ENCODE measurements around the gene AKAP8.

Gene AKAP8

GRCh38 chr19:15317392-15318071 is 62.1 kb downstream of the AKAP8 start:
- no peak overlapping the region for H3K4me3 ChIP-seq (IDR thresholded peaks at IDR 0.05; ENCODE audit: insufficient read depth, low read depth, low read length)

GRCh38 chr19:15316498-15316897 is 63.1 kb downstream of the AKAP8 start:
- H3K79me2 ChIP-seq (ENCODE audit: insufficient read depth, low read depth) = peaks cover 100% of the 10 kb centered on the region
- no peaks in the 10 kb centered on the region for H3K36me3 ChIP-seq (ENCODE audit: insufficient read depth)
- TF ChIP-seq, protein P1, sequence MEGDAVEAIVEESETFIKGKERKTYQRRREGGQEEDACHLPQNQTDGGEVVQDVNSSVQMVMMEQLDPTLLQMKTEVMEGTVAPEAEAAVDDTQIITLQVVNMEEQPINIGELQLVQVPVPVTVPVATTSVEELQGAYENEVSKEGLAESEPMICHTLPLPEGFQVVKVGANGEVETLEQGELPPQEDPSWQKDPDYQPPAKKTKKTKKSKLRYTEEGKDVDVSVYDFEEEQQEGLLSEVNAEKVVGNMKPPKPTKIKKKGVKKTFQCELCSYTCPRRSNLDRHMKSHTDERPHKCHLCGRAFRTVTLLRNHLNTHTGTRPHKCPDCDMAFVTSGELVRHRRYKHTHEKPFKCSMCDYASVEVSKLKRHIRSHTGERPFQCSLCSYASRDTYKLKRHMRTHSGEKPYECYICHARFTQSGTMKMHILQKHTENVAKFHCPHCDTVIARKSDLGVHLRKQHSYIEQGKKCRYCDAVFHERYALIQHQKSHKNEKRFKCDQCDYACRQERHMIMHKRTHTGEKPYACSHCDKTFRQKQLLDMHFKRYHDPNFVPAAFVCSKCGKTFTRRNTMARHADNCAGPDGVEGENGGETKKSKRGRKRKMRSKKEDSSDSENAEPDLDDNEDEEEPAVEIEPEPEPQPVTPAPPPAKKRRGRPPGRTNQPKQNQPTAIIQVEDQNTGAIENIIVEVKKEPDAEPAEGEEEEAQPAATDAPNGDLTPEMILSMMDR (conservative IDR thresholded peaks at IDR 0.05; ENCODE audit: low read depth, low read length) = no peak
- no peak overlapping the region for H2AFZ ChIP-seq (ENCODE audit: low read depth)
- peaks cover 84% of the 10 kb centered on the region for H4K20me1 ChIP-seq (ENCODE audit: insufficient read depth)
- no peaks in the 10 kb centered on the region for H3K27me3 ChIP-seq (ENCODE audit: insufficient read depth, low read depth)
- no peak overlapping the region; the same call in 1 of the 2 replicates for H3K4me2 ChIP-seq
- H3K4me3 ChIP-seq (IDR thresholded peaks at IDR 0.05; ENCODE audit: insufficient read depth, low read depth, low read length) = no peak overlapping the region
- H3K9ac ChIP-seq = no peak overlapping the region
- H3K27ac ChIP-seq = no peak overlapping the region
- peaks cover 60% of the 10 kb centered on the region for H3K4me1 ChIP-seq (ENCODE audit: low read depth, poor library complexity, severe bottlenecking)

More at GRCh38 chr19:15317392-15318071, 62.1 kb downstream of the AKAP8 start:
- H3K79me2 ChIP-seq (ENCODE audit: insufficient read depth, low read depth) = peaks cover 100% of the 10 kb centered on the region
- H3K4me2 ChIP-seq = no peak overlapping the region; the same call in 1 of the 2 replicates
- H3K4me1 ChIP-seq (ENCODE audit: low read depth, poor library complexity, severe bottlenecking) = peaks cover 67% of the 10 kb centered on the region
- peaks cover 83% of the 10 kb centered on the region for H4K20me1 ChIP-seq (ENCODE audit: insufficient read depth)
- H3K9ac ChIP-seq = no peak overlapping the region
- TF ChIP-seq, protein P1 (conservative IDR thresholded peaks at IDR 0.05; ENCODE audit: low read depth, low read length) = no peak
- H3K27ac ChIP-seq = no peak overlapping the region
- H3K36me3 ChIP-seq (ENCODE audit: insufficient read depth) = no peaks in the 10 kb centered on the region
- no peak overlapping the region for H2AFZ ChIP-seq (ENCODE audit: low read depth)
- no peaks in the 10 kb centered on the region for H3K27me3 ChIP-seq (ENCODE audit: insufficient read depth, low read depth)

DNA sequence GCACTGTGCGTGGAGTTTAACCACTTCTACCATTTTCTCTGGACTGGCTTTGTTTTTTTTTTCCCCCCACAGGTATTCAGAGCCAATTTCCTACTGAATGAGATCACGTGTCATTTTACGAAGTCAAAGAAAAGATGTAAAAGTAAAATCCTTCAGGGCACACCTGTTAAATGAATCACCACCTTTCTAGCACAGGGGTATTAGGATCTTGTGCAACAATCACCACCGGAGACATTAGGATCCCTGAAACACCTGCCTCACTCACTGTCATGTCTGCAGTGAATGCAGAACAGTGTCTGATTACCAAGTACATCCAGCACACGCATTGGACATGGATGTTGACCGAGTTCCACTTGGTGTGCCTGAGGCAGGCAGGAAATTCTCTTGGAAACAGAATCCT is 64.5 kb downstream of the AKAP8 start:
- H3K9ac ChIP-seq = no peak overlapping the region
- H3K36me3 ChIP-seq (ENCODE audit: insufficient read depth) = no peaks in the 10 kb centered on the region
- TF ChIP-seq, protein P1 (conservative IDR thresholded peaks at IDR 0.05; ENCODE audit: low read depth, low read length) = no peak
- H3K27ac ChIP-seq = no peak overlapping the region
- H3K4me2 ChIP-seq = no peak overlapping the region
- H3K4me3 ChIP-seq (IDR thresholded peaks at IDR 0.05; ENCODE audit: insufficient read depth, low read depth, low read length) = no peak overlapping the region
- peaks cover 98% of the 10 kb centered on the region for H3K79me2 ChIP-seq (ENCODE audit: insufficient read depth, low read depth)
- H4K20me1 ChIP-seq (ENCODE audit: insufficient read depth) = peaks cover 79% of the 10 kb centered on the region
- no peaks in the 10 kb centered on the region for H3K27me3 ChIP-seq (ENCODE audit: insufficient read depth, low read depth)
- H2AFZ ChIP-seq (ENCODE audit: low read depth) = no peak overlapping the region
- peaks cover 58% of the 10 kb centered on the region for H3K4me1 ChIP-seq (ENCODE audit: low read depth, poor library complexity, severe bottlenecking)

DNA sequence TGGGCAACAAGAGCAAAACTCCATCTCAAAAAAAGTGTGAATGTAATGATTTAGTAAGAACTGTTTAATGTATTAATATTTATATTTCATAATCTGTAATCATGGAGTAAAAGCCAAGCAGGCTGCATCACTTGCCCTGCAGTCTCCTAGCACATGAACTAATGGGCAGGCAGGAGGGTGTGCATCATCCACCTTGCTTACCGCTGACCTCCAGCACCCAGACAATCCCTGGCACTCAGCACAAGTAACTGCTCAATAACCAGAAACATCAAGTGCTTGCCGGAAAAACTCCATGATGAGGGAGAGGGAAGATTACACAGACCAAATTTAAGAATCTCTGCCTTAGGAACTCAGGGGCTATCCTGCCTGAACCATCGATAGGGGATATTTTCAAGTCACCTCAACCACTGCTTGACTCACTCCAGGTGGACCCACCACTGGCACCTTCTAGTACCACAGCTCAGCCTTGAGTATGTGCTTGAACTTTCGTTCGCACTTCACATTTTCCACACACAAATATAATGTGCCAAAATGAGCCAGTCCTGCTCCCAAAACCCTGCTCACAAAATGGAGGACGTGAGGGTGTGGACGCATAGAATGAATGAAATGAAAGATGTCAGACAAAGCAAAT is 65.8 kb downstream of the AKAP8 start:
- Histone ChIP-seq H3K4me3 (IDR thresholded peaks at IDR 0.05; ENCODE audit: insufficient read depth, low read depth, low read length) (no peak overlapping the region), H3K36me3 (ENCODE audit: insufficient read depth) (no peaks in the 10 kb centered on the region), H3K4me2 (no peak overlapping the region), H3K79me2 (ENCODE audit: insufficient read depth, low read depth) (peaks cover 98% of the 10 kb centered on the region), H4K20me1 (ENCODE audit: insufficient read depth) (peaks cover 75% of the 10 kb centered on the region), H3K4me1 (ENCODE audit: low read depth, poor library complexity, severe bottlenecking) (peaks cover 52% of the 10 kb centered on the region), H2AFZ (ENCODE audit: low read depth) (no peak overlapping the region), H3K27me3 (ENCODE audit: insufficient read depth, low read depth) (no peaks in the 10 kb centered on the region), H3K9ac (no peak overlapping the region), H3K27ac (no peak overlapping the region)
- TF ChIP-seq, protein P1 (conservative IDR thresholded peaks at IDR 0.05; ENCODE audit: low read depth, low read length) = no peak
